ENCODE measurements around the gene CARD16. TPM values are rescaled to one million over a fixed set of nuclear protein-coding genes. Genes with fewer than 3 reads are reported as not detected.

The CARD16 gene
- total RNA-seq, 5 donors from 2014 or later (not counting 1 experiment from before 2014, with no cell fraction given), result 39.0 to 52.3 (median 44.9) TPM

DNA sequence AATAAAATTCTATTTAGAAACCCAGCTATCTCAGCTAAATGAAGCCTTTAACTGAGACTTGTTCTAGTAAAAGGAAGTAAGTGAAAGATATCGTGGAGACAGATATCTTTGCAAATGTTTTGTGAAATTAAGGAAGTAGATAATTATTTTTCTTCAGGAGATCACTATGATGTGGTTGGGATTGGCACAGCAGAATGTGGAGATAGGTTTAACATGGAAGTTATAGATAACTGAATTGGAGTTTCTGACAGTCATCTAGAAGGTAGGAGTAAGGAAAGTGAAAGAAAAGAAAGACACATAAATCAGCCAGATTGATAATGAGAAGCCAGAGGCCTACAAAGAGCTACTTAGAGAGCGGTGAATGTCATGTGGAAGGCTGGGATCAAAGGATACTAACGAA is 17.5 kb downstream of the CARD16 start:
- ATAC-seq (replicated peaks in 1 of 4), result no peak
- peak overlapping the region; percentile 17 for H3K27ac ChIP-seq (ENCODE audit: low read length)
- peak overlapping the region; percentile 85 to 88 for H3K27ac Mint-ChIP-seq
- DNase-seq, result no peak
- H3K36me3 Mint-ChIP-seq, result peaks cover 71% of the 10 kb centered on the region
- peaks cover 40 to 62% (median 44%) of the 10 kb centered on the region in 3 donors for H3K4me1 Mint-ChIP-seq
- H3K36me3 ChIP-seq (ENCODE audit: control insufficient read depth in 2 of 2, extremely low read depth in 1 of 2, insufficient read depth in 1 of 2, low read length in 1 of 2), result peaks cover 0 to 61% of the 10 kb centered on the region in 2 donors
- no peak overlapping the region for H3K4me3 ChIP-seq (ENCODE audit: control insufficient read depth in 1 of 2, extremely low read depth in 1 of 2, low read length in 1 of 2)
- H3K4me1 ChIP-seq (ENCODE audit: control insufficient read depth in 1 of 2, extremely low read depth in 1 of 2, insufficient read depth in 2 of 2, low read length in 2 of 2), result peaks cover 3 to 6% of the 10 kb centered on the region in 2 experiments
- no peaks in the 10 kb centered on the region for H3K9me3 Mint-ChIP-seq
- H3K4me3 Mint-ChIP-seq, result peak overlapping the region in 2 of 3 donors; percentile 8 to 32
- POLR2A ChIA-PET, result interaction anchor here in 1 of 2 donors (0.6 to 0.7 kb wide), 2 partner anchors 18 to 20 kb away, joined by 3 read pairs; partner anchors contain the start of gene CARD16
- CTCF ChIA-PET, result no interaction called here
- no peaks in the 10 kb centered on the region for H3K9me3 ChIP-seq
- no peaks in the 10 kb centered on the region for H3K27me3 ChIP-seq (replicated peaks in 1 of 2; ENCODE audit: control insufficient read depth in 2 of 2, extremely low read depth in 1 of 2, insufficient read depth in 2 of 2, low read length in 1 of 2)
- H3K27me3 Mint-ChIP-seq, result no peaks in the 10 kb centered on the region
- 86% methylated on average over 1 of the region's 3 CpGs for WGBS (ENCODE audit: insufficient coverage)

DNA sequence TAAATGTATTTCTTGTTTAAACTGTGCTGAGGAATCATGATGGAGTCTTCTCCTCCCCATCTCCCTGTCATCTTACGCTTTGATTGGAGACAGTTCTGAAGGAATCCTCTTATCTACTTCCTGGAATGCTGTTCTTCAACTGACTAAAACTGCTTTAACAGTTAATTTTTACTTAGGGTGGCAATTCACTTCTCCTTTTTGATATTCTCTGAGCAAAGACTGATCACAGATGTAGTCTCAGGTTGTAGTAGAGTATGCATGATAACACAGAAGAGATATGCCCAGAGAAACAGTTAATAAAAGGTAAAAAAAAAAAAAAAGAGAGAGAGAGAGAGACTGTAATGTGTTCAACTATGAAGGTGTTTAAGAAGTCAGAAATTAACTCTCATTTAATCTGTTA is 20.7 kb downstream of the CARD16 start:
- Mint-ChIP-seq H3K27me3 (no peaks in the 10 kb centered on the region), H3K9me3 (peaks cover 0 to 3% (median 0%) of the 10 kb centered on the region in 3 donors), H3K4me3 (no peak overlapping the region), H3K27ac (peak overlapping the region; percentile 8 to 11), H3K36me3 (peaks cover 47% of the 10 kb centered on the region), H3K4me1 (peaks cover 25 to 40% (median 28%) of the 10 kb centered on the region in 3 donors)
- peaks cover 0 to 39% of the 10 kb centered on the region in 2 donors for H3K36me3 ChIP-seq (ENCODE audit: control insufficient read depth in 2 of 2, extremely low read depth in 1 of 2, insufficient read depth in 1 of 2, low read length in 1 of 2)
- H3K9me3 ChIP-seq, result no peaks in the 10 kb centered on the region
- POLR2A ChIA-PET, result no interaction called here
- no peak overlapping the region for H3K4me3 ChIP-seq (ENCODE audit: control insufficient read depth in 1 of 2, extremely low read depth in 1 of 2, low read length in 1 of 2)
- CTCF ChIA-PET, result no interaction called here
- no CpG with 5 or more reads among the region's 1 CpG for WGBS (ENCODE audit: insufficient coverage)
- H3K27ac ChIP-seq (ENCODE audit: low read length), result no peak overlapping the region
- ATAC-seq (replicated peaks in 1 of 4), result no peak
- peaks cover 0 to under 1% of the 10 kb centered on the region in 2 experiments for H3K4me1 ChIP-seq (ENCODE audit: control insufficient read depth in 1 of 2, extremely low read depth in 1 of 2, insufficient read depth in 2 of 2, low read length in 2 of 2)
- DNase-seq, result no peak
- H3K27me3 ChIP-seq (replicated peaks in 1 of 2; ENCODE audit: control insufficient read depth in 2 of 2, extremely low read depth in 1 of 2, insufficient read depth in 2 of 2, low read length in 1 of 2), result no peaks in the 10 kb centered on the region

DNA sequence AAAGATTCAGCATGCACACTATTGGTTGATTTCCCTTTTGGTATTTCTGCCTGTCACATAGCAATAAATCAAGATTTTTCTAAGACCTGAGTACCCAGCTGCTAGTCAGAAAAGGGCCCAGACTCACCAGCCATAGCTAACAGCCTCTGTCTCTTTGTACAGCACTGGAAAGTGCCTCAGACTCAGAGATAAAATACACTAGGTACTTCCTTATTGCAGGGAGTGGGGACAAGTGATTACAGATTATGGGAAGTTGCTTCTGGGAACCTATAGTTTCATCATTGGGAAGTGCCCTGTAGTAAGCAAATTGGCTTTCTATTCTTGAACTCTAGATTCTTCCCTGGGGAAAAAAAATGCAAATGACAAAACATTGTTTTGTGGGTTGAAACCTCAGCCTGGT is 22.1 kb downstream of the CARD16 start, which contains the start of gene CASP5:
TSS of gene CASP5 (minus strand) at position 166 of the 400 bp plus-strand sequence. CDS start at position 134, 32 bp downstream.
- Histone ChIP-seq H3K27ac (ENCODE audit: low read length) (no peak within 1 kb of the TSS), H3K4me3 (ENCODE audit: control insufficient read depth in 1 of 2, extremely low read depth in 1 of 2, low read length in 1 of 2) (no peak within 1 kb of the TSS), H3K4me1 (ENCODE audit: control insufficient read depth in 1 of 2, extremely low read depth in 1 of 2, insufficient read depth in 2 of 2, low read length in 2 of 2) (no peaks in the 10 kb centered on the region), H3K9me3 (no peaks in the 10 kb centered on the region), H3K36me3 (ENCODE audit: control insufficient read depth in 2 of 2, extremely low read depth in 1 of 2, insufficient read depth in 1 of 2, low read length in 1 of 2) (peaks cover 0 to 28% of the 10 kb centered on the region in 2 donors), H3K27me3 (replicated peaks in 1 of 2; ENCODE audit: control insufficient read depth in 2 of 2, extremely low read depth in 1 of 2, insufficient read depth in 2 of 2, low read length in 1 of 2) (no peaks in the 10 kb centered on the region)
- CTCF ChIA-PET, result no interaction called here
- ATAC-seq (replicated peaks in 1 of 4) (no peak), DNase-seq (no peak)
- peak within 1 kb of the TSS; percentile 3 to 72 for H3K27ac Mint-ChIP-seq
- H3K4me1 Mint-ChIP-seq, result peaks cover 14 to 29% (median 20%) of the 10 kb centered on the region in 3 donors
- no peaks in the 10 kb centered on the region for H3K27me3 Mint-ChIP-seq
- H3K4me3 Mint-ChIP-seq, result no peak within 1 kb of the TSS
- POLR2A ChIA-PET, result no interaction called here
- peaks cover 0 to 3% (median 0%) of the 10 kb centered on the region in 3 donors for H3K9me3 Mint-ChIP-seq
- peaks cover 36% of the 10 kb centered on the region for H3K36me3 Mint-ChIP-seq

DNA sequence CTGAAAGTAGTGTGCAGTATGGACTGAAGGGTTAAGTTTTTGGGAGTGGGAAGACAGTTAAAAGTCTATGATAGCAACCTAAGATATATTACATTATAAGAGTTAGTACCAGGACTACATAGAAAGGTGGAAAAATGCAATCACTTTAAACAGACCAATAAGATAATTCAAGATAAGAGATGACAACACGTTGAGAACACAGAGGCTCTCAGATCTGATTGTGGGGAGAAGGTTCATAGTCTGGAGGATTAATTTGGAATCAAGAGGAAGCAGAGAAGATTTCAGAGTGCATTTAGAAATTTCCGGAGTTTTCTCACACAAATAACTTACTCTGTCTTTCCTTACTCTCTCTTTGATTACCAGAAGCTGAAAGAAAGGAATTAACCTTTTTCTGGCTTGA is 22.6 kb downstream of the CARD16 start:
- H3K9me3 Mint-ChIP-seq, result peaks cover 0 to 3% (median 0%) of the 10 kb centered on the region in 3 donors
- peaks cover 0 to 23% of the 10 kb centered on the region in 2 donors for H3K36me3 ChIP-seq (ENCODE audit: control insufficient read depth in 2 of 2, extremely low read depth in 1 of 2, insufficient read depth in 1 of 2, low read length in 1 of 2)
- H3K9me3 ChIP-seq, result no peaks in the 10 kb centered on the region
- H3K27ac Mint-ChIP-seq, result peak overlapping the region; percentile 3 to 72
- no peaks in the 10 kb centered on the region for H3K27me3 ChIP-seq (replicated peaks in 1 of 2; ENCODE audit: control insufficient read depth in 2 of 2, extremely low read depth in 1 of 2, insufficient read depth in 2 of 2, low read length in 1 of 2)
- CTCF ChIA-PET, result no interaction called here
- H3K4me1 Mint-ChIP-seq, result peaks cover 9 to 25% (median 15%) of the 10 kb centered on the region in 3 donors
- POLR2A ChIA-PET, result no interaction called here
- no peak for ATAC-seq (replicated peaks in 1 of 4)
- no peak overlapping the region for H3K4me3 ChIP-seq (ENCODE audit: control insufficient read depth in 1 of 2, extremely low read depth in 1 of 2, low read length in 1 of 2)
- H3K4me3 Mint-ChIP-seq, result no peak overlapping the region
- no peak for DNase-seq
- H3K27me3 Mint-ChIP-seq, result no peaks in the 10 kb centered on the region
- WGBS (ENCODE audit: insufficient coverage), result no CpG with 5 or more reads among the region's 2 CpGs
- H3K27ac ChIP-seq (ENCODE audit: low read length), result no peak overlapping the region
- H3K4me1 ChIP-seq (ENCODE audit: control insufficient read depth in 1 of 2, extremely low read depth in 1 of 2, insufficient read depth in 2 of 2, low read length in 2 of 2), result no peaks in the 10 kb centered on the region
- H3K36me3 Mint-ChIP-seq, result peaks cover 31% of the 10 kb centered on the region

DNA sequence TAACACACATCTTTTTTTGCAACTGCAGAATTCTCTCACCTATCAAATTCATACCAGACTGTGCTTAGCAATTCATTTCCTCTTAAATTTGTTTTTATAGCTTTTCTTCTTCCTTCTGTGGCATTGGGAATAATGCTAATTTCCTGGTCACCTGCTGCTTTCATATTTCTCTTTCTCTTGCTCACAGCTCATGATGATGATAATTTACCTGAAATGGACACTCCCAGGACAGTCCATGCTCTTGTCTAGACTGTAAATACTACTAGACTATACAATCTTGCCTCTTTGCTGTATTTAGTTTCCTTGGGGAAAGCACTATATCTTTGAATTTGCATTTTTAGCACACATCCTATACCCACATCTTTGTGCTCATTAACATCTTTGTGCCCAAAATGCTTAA is 37.7 kb downstream of the CARD16 start:
- no peaks in the 10 kb centered on the region for H3K9me3 Mint-ChIP-seq

DNA sequence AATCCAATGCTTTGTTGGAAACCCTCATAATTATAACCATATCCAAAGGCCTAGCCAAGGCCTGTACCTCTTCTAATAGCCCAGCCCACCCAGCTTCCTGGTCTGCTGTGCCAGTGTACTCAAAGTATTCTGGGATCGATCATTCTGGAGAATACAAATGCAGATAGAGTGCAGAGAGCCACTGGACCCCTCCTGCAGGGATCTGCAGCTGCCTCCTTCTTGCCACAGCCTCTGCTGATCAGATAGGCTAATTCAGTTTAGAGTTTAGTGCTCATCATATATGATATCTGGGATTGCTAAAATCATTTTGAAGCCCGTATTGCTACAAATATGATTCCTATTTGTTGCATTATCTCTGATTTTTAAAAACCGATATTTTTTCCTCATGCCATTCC is 39.7 kb downstream of the CARD16 start:
- WGBS (ENCODE audit: insufficient coverage), result 83% methylated on average over 1 of the region's 3 CpGs
- no peaks in the 10 kb centered on the region for H3K36me3 ChIP-seq (ENCODE audit: control insufficient read depth in 2 of 2, extremely low read depth in 1 of 2, insufficient read depth in 1 of 2, low read length in 1 of 2)
- no peak for DNase-seq

More for the DNA sequence above, 37.7 kb downstream of the CARD16 start:
- POLR2A ChIA-PET, result interaction anchor here (0.5 to 0.7 kb wide), 3 partner anchors 20 to 368 kb away, joined by 3 to 6 read pairs (median 3); no protein-coding TSS in a partner anchor
- Mint-ChIP-seq H3K27me3 (no peaks in the 10 kb centered on the region), H3K4me3 (no peak overlapping the region), H3K36me3 (no peaks in the 10 kb centered on the region), H3K27ac (no peak overlapping the region), H3K4me1 (peaks cover 0 to under 1% (median 0%) of the 10 kb centered on the region in 3 donors)
- H3K4me3 ChIP-seq (ENCODE audit: control insufficient read depth in 1 of 2, extremely low read depth in 1 of 2, low read length in 1 of 2), result no peak overlapping the region
- CTCF ChIA-PET, result interaction anchor here in 1 of 2 donors (0.9 to 1.2 kb wide), 2 partner anchors 43 to 344 kb away, joined by 3 to 4 read pairs; no protein-coding TSS in a partner anchor
- no peak overlapping the region for H3K27ac ChIP-seq (ENCODE audit: low read length)
- H3K4me1 ChIP-seq (ENCODE audit: control insufficient read depth in 1 of 2, extremely low read depth in 1 of 2, insufficient read depth in 2 of 2, low read length in 2 of 2), result no peaks in the 10 kb centered on the region
- no peaks in the 10 kb centered on the region for H3K27me3 ChIP-seq (replicated peaks in 1 of 2; ENCODE audit: control insufficient read depth in 2 of 2, extremely low read depth in 1 of 2, insufficient read depth in 2 of 2, low read length in 1 of 2)
- H3K36me3 ChIP-seq (ENCODE audit: control insufficient read depth in 2 of 2, extremely low read depth in 1 of 2, insufficient read depth in 1 of 2, low read length in 1 of 2), result no peaks in the 10 kb centered on the region
- DNase-seq, result no peak
- no peaks in the 10 kb centered on the region for H3K9me3 ChIP-seq
- ATAC-seq (replicated peaks in 1 of 4), result no peak

More for the DNA sequence above, 39.7 kb downstream of the CARD16 start:
- Histone ChIP-seq H3K27ac (ENCODE audit: low read length) (no peak overlapping the region), H3K4me1 (ENCODE audit: control insufficient read depth in 1 of 2, extremely low read depth in 1 of 2, insufficient read depth in 2 of 2, low read length in 2 of 2) (no peaks in the 10 kb centered on the region), H3K9me3 (no peaks in the 10 kb centered on the region), H3K27me3 (replicated peaks in 1 of 2; ENCODE audit: control insufficient read depth in 2 of 2, extremely low read depth in 1 of 2, insufficient read depth in 2 of 2, low read length in 1 of 2) (no peaks in the 10 kb centered on the region), H3K4me3 (ENCODE audit: control insufficient read depth in 1 of 2, extremely low read depth in 1 of 2, low read length in 1 of 2) (no peak overlapping the region)
- Mint-ChIP-seq H3K9me3 (no peaks in the 10 kb centered on the region), H3K27me3 (no peaks in the 10 kb centered on the region), H3K27ac (no peak overlapping the region), H3K4me1 (peaks cover 5 to 8% (median 5%) of the 10 kb centered on the region in 3 donors), H3K4me3 (no peak overlapping the region), H3K36me3 (no peaks in the 10 kb centered on the region)
- ATAC-seq (replicated peaks in 1 of 4), result no peak
- CTCF ChIA-PET, result no interaction called here
- POLR2A ChIA-PET, result interaction anchor here (0.6 kb wide), 2 partner anchors 296 to 719 kb away, joined by 3 to 4 read pairs; no protein-coding TSS in a partner anchor
